Psoas muscle (tissue), 8 donors: ENCODE data around the gene ADAR. TPM values are rescaled to one million over a fixed set of nuclear protein-coding genes. Genes with fewer than 3 reads are reported as not detected.
A peak's percentile ranks its signal among the peaks of the same experiment; 100 is the strongest.

Experiments
- ATAC-seq, 4 donors: fragments of 200-7000 bp; cut with Tn5 transposase; one replicate each; pipeline ENCODE4 v1.9.1; 2020; ENCODE audit warnings: moderate library complexity in 3 of 4, mild to moderate bottlenecking in 2 of 4
- DNase-seq, 2 donors: peaks; one replicate each; pipeline ENCODE4 v3.0.0-alpha.2; 2020
- H3K27ac ChIP-seq: fragments of 200-600 bp; one replicate; pipeline ENCODE4 v1.8.0; 2022
- H3K27me3 ChIP-seq, 3 donors: fragments of 200-600 bp in 1 of 3; one replicate each; pipeline versions ENCODE4 v1.6.1 to v1.8.0; 2013 to 2022; ENCODE audit warnings: low read length in 2 of 3, mild to moderate bottlenecking in 2 of 3, moderate library complexity in 1 of 3; ENCODE audit not compliant: insufficient read depth in 3 of 3
- H3K36me3 ChIP-seq, 2 donors: fragments of 200-600 bp in 1 of 2; one replicate each; pipeline versions ENCODE4 v1.6.1 to v1.8.0; 2013 to 2022; ENCODE audit warnings: low read depth in 1 of 2, mild to moderate bottlenecking in 1 of 2, moderate library complexity in 1 of 2; ENCODE audit not compliant: insufficient read depth in 1 of 2
- H3K4me1 ChIP-seq: fragments of 200-600 bp; one replicate; pipeline ENCODE4 v1.8.0; 2022
- H3K4me3 ChIP-seq: fragments of 200-600 bp; one replicate; pipeline ENCODE4 v1.8.0; 2022; ENCODE audit warnings: mild to moderate bottlenecking
- H3K9me3 ChIP-seq: fragments of 200-600 bp; one replicate; pipeline ENCODE4 v1.8.0; 2022
- CTCF ChIP-seq: fragments of 200-600 bp; IDR thresholded peaks from one replicate; pipeline ENCODE4 v1.8.0; 2022; ENCODE audit warnings: antibody characterized with exemption
- WGBS, 3 donors: extraction: QIAGEN DNeasy Blood & Tissue Kit; methylation state at CpG; one replicate each; pipeline versions ENCODE4 v1.1.6 to v1.1.7; 2013; 5-methylcytosine and 5-hydroxymethylcytosine counted together
- intact Hi-C, 2 donors: fragments of 100-400 bp; cut with DNase I; formaldehyde crosslinking; loops; one replicate each; pipeline versions ENCODE4 v1.11.0 to v1.14.2; 2022
- polyA plus RNA-seq, 3 donors: library from polyadenylated mRNA; stranded (reverse); fragments of 200-250 nt; gene quantifications; one replicate each; pipeline ENCODE4 v1.2.3, GENCODE V29; 2013
- total RNA-seq, 4 donors: library from RNA; stranded (reverse); fragmentation: NEBNext Ultra II Directional in 2 of 4; extraction: Animal tissue kit (Norgen Biotek cat#: 25700) in 2 of 4; gene quantifications; one replicate each; pipeline versions ENCODE4 v1.2.1 to v1.2.4, GENCODE V29; 2021 to 2023
- donor health status: healthy with polysubstance abuse.
- donor health status: DM: no; HTN: no; CAD: no; lungs with moderate emphysema.
- donor health status: Bipolar disorder and iron deficiency.
- donor health status: healthy.
- donor health status: DM: yes; HTN: yes; CAD: no.
- donor health status: DM: no; HTN: no; CAD: no.
- donor health status: DM: no; HTN: no; CAD: no.
- donor health status: DM: yes; HTN: yes; CAD: no.

Gene ADAR
- total and polyA plus RNA-seq, 7 donors = 8.8 to 34.8 (median 21.1) TPM

- intact Hi-C loops = loop anchor here (5.0 to 10.0 kb wide), 4 partner anchors 308 to 496 kb away; partner anchors contain the start of genes ADAM15 (in 1 of the 2) and UBAP2L (in 1 of the 2)
- DNase-seq (peak; percentile 99 to 100), ATAC-seq (peak; percentile 95 to 97 (median 96))
- Histone ChIP-seq H3K4me1 (peaks cover 34% of the 10 kb centered on the region), H3K27ac (peak overlapping the region; percentile 97), H3K4me3 (peak overlapping the region; percentile 91), H3K9me3 (no peaks in the 10 kb centered on the region), H3K27me3 (no peaks in the 10 kb centered on the region), H3K36me3 (peaks cover 0 to 21% of the 10 kb centered on the region in 2 donors)
- no peak for TF ChIP-seq CTCF
- WGBS, 3 donors = 0% methylated on average over 42 to 54 of the region's 57 CpGs
Measured at GRCh38 chr1:154558720-154559465, 49.1 kb downstream of the ADAR start.

GRCh38 chr1:154557939-154558719 is 49.9 kb downstream of the ADAR start, which contains the start of gene UBE2Q1:
Gene UBE2Q1 (minus strand): TSS chr1:154558662. CDS start chr1:154558553, 109 bp downstream.
- H3K4me1 ChIP-seq = peaks cover 42% of the 10 kb centered on the region
- peak within 1 kb of the TSS; percentile 97 for H3K27ac ChIP-seq
- peak within 1 kb of the TSS; percentile 91 for H3K4me3 ChIP-seq
- DNase-seq (peak; percentile 48 to 83), ATAC-seq (no peak)
- H3K9me3 ChIP-seq = no peaks in the 10 kb centered on the region
- 0 to 1% (median 0%) methylated on average over 13 to 60 of the region's 69 CpGs for WGBS, 3 donors
- no peak for TF ChIP-seq CTCF
- intact Hi-C loops = loop anchor here (5.0 to 10.0 kb wide), 4 partner anchors 309 to 497 kb away; partner anchors contain the start of genes ADAM15 (in 1 of the 2) and UBAP2L (in 1 of the 2)
- no peaks in the 10 kb centered on the region for H3K27me3 ChIP-seq
- H3K36me3 ChIP-seq = peaks cover 0 to 28% of the 10 kb centered on the region in 2 donors

DNA sequence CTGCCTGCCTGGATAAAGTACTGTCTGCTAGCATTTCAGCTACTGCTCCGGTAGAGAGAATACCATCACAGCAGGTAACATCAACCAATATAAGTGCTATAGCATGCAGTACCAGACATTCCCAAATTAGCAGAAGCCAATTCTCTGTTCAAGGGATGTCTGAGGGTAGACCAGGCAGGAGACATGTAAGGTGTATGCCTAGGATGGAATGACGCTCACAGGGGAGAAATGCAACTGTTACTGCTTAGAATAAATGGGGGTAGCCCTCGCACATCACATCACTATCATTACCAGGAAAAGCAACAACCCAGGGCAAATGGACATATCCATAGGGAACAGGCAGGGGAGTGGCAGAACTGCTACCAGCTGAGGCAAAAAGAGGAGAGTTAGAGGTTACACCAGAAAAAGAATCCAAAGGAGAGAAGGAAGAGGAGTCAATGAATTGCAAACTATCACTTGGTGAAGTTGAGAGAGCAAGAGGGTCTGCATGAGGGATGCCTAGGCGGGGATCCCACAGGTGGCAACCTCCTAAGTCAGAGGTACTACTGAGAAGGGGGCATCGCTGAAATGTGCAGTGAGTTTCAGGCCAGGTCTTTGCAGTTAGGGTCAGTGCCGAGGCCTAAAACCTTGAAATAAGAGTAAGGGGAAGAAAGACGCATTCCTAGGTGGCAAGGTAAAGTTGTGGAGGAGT is 50.6 kb downstream of the ADAR start:
- H3K27ac ChIP-seq = peak overlapping the region; percentile 97
- H3K27me3 ChIP-seq = no peaks in the 10 kb centered on the region
- H3K9me3 ChIP-seq = no peaks in the 10 kb centered on the region
- intact Hi-C loops = loop anchor here (5.0 to 10.0 kb wide), 4 partner anchors 310 to 497 kb away; partner anchors contain the start of genes ADAM15 (in 1 of the 2) and UBAP2L (in 1 of the 2)
- H3K4me3 ChIP-seq = peak overlapping the region; percentile 91
- peaks cover 47% of the 10 kb centered on the region for H3K4me1 ChIP-seq
- ATAC-seq (no peak), DNase-seq (no peak)
- no peak for TF ChIP-seq CTCF
- peaks cover 1 to 36% of the 10 kb centered on the region in 2 donors for H3K36me3 ChIP-seq
- WGBS, 3 donors = 10 to 15% (median 13%) methylated on average over 7 of the region's 7 CpGs

GRCh38 chr1:154556422-154556821 is 51.6 kb downstream of the ADAR start:
- Histone ChIP-seq H3K27me3 (no peaks in the 10 kb centered on the region), H3K36me3 (peaks cover 7 to 46% of the 10 kb centered on the region in 2 donors), H3K4me3 (peak overlapping the region; percentile 91), H3K27ac (peak overlapping the region; percentile 97), H3K9me3 (no peaks in the 10 kb centered on the region), H3K4me1 (peaks cover 47% of the 10 kb centered on the region)
- DNase-seq (no peak), ATAC-seq (no peak)
- WGBS, 3 donors = 5 to 9% (median 7%) methylated on average over 4 of the region's 4 CpGs
- intact Hi-C loops = loop anchor here (5.0 to 10.0 kb wide), 4 partner anchors 311 to 498 kb away; partner anchors contain the start of genes ADAM15 (in 1 of the 2) and UBAP2L (in 1 of the 2)
- TF ChIP-seq CTCF = no peak
